H9 (cell line): ENCODE results near the gene ADCY5. TPM values are rescaled to one million over a fixed set of nuclear protein-coding genes. Genes with fewer than 3 reads are reported as not detected.

Experiments
- DNase-seq: peaks from one replicate; pipeline ENCODE4 v3.0.0-alpha.2; 2017
- H2AFZ ChIP-seq: one replicate; pipeline ENCODE4 v1.6.1; 2013; ENCODE audit warnings: mild to moderate bottlenecking, low read length, control low read depth, moderate library complexity
- H2AK5ac ChIP-seq: 2 replicates; pipeline ENCODE4 v1.6.1; 2013; ENCODE audit warnings: low read length, control low read depth, mixed read lengths; ENCODE audit not compliant: insufficient read length
- H2BK120ac ChIP-seq: one replicate; pipeline ENCODE4 v1.6.1; 2013; ENCODE audit warnings: low read depth, mild to moderate bottlenecking, low read length, control low read depth, inconsistent platforms; ENCODE audit not compliant: poor library complexity, severe bottlenecking
- H2BK12ac ChIP-seq: 2 replicates; pipeline ENCODE4 v1.6.1; 2013; ENCODE audit warnings: low read length, control low read depth, mixed read lengths, low read depth; ENCODE audit not compliant: insufficient read length
- H2BK15ac ChIP-seq: 2 replicates; pipeline ENCODE4 v1.6.1; 2013; ENCODE audit warnings: low read depth, low read length, control low read depth
- H2BK20ac ChIP-seq: one replicate; pipeline ENCODE4 v1.6.1; 2013; ENCODE audit warnings: low read depth, mild to moderate bottlenecking, low read length, control low read depth, inconsistent platforms; ENCODE audit not compliant: poor library complexity, severe bottlenecking
- H2BK5ac ChIP-seq: 2 replicates; pipeline ENCODE4 v1.6.1; 2013; ENCODE audit warnings: low read length, control low read depth, mixed read lengths; ENCODE audit not compliant: insufficient read length
- H3K14ac ChIP-seq: 2 replicates; pipeline ENCODE4 v1.6.1; 2013; ENCODE audit warnings: low read length, control low read depth; ENCODE audit not compliant: insufficient read depth
- H3K18ac ChIP-seq: 2 replicates; pipeline ENCODE4 v1.6.1; 2013; ENCODE audit warnings: low read depth, mild to moderate bottlenecking, mixed read lengths, low read length, control low read depth; ENCODE audit not compliant: insufficient read length
- H3K23ac ChIP-seq: 2 replicates; pipeline ENCODE4 v1.6.1; 2013; ENCODE audit warnings: low read length, control low read depth, mixed read lengths, low read depth; ENCODE audit not compliant: insufficient read length
- H3K23me2 ChIP-seq: 2 replicates; pipeline ENCODE4 v1.6.1; 2013; ENCODE audit warnings: low read depth, mild to moderate bottlenecking, mixed read lengths, low read length, control low read depth; ENCODE audit not compliant: insufficient read length, poor library complexity, severe bottlenecking
- H3K27ac ChIP-seq: 2 replicates; pipeline ENCODE4 v1.5.1; 2013; ENCODE audit warnings: low read length, control low read depth, mixed read lengths, low read depth; ENCODE audit not compliant: insufficient read length
- H3K27me3 ChIP-seq: 2 replicates; pipeline ENCODE4 v1.6.1; 2013; ENCODE audit warnings: low read length, control low read depth, inconsistent platforms; ENCODE audit not compliant: insufficient read depth
- H3K4ac ChIP-seq: 2 replicates; pipeline ENCODE4 v1.6.1; 2013; ENCODE audit warnings: low read depth, mild to moderate bottlenecking, control low read depth, inconsistent platforms, low read length, moderate library complexity
- H3K4me1 ChIP-seq: 2 replicates; pipeline ENCODE4 v1.6.1; 2013; ENCODE audit warnings: low read length, control low read depth, inconsistent platforms; ENCODE audit not compliant: insufficient read depth
- H3K4me2 ChIP-seq: 2 replicates; pipeline ENCODE4 v1.6.1; 2013; ENCODE audit warnings: low read length, control low read depth, mixed read lengths; ENCODE audit not compliant: insufficient read length, insufficient read depth
- H3K56ac ChIP-seq: 2 replicates; pipeline ENCODE4 v1.6.1; 2013; ENCODE audit warnings: low read depth, mild to moderate bottlenecking, mixed read lengths, low read length, control low read depth; ENCODE audit not compliant: insufficient read length
- H3K79me1 ChIP-seq: 2 replicates; pipeline ENCODE4 v1.6.1; 2013; ENCODE audit warnings: low read depth, mild to moderate bottlenecking, moderate library complexity, low read length, control low read depth, inconsistent platforms; ENCODE audit not compliant: insufficient read depth, poor library complexity, severe bottlenecking
- H3K79me2 ChIP-seq: 2 replicates; pipeline ENCODE4 v1.6.1; 2013; ENCODE audit warnings: low read length, control low read depth, inconsistent platforms; ENCODE audit not compliant: insufficient read depth
- H3K9ac ChIP-seq: 2 replicates; pipeline ENCODE4 v1.6.1; 2013; ENCODE audit warnings: low read length, control low read depth, mixed read lengths; ENCODE audit not compliant: insufficient read length; ENCODE audit errors: extremely low read depth
- H3K9me3 ChIP-seq: one replicate; pipeline ENCODE4 v1.6.1; 2013; ENCODE audit warnings: low read depth, low read length, inconsistent platforms; ENCODE audit not compliant: control insufficient read depth
- H3T11ph ChIP-seq: one replicate; pipeline ENCODE4 v1.6.1; 2013; ENCODE audit warnings: mild to moderate bottlenecking, low read length, control low read depth, inconsistent platforms
- H4K20me1 ChIP-seq: one replicate; pipeline ENCODE4 v1.6.1; 2013; ENCODE audit not compliant: control insufficient read depth, insufficient read length, insufficient read depth
- H4K5ac ChIP-seq: 2 replicates; pipeline ENCODE4 v1.6.1; 2013; ENCODE audit warnings: low read depth, mild to moderate bottlenecking, mixed read lengths, low read length, control low read depth; ENCODE audit not compliant: insufficient read length
- H4K8ac ChIP-seq: replicated peaks from 2 replicates; pipeline ENCODE4 v1.6.1; 2013; ENCODE audit warnings: low read length, control low read depth, mixed read lengths, low read depth; ENCODE audit not compliant: insufficient read length
- H4K91ac ChIP-seq: 2 replicates; pipeline ENCODE4 v1.6.1; 2013; ENCODE audit warnings: low read depth, mild to moderate bottlenecking, moderate library complexity, mixed read lengths, low read length, control low read depth; ENCODE audit not compliant: insufficient read length
- H3K27ac Mint-ChIP-seq, 3 experiments: 2 replicates in 2 of 3; 3 replicates in 1 of 3; pipeline ENCODE4 v1.8.0; 2020 to 2021; ENCODE audit warnings: mixed read lengths in 3 of 3, mild to moderate bottlenecking in 1 of 3, moderate library complexity in 1 of 3
- H3K27me3 Mint-ChIP-seq: 2 replicates; pipeline ENCODE4 v1.8.0; 2021; ENCODE audit warnings: low read depth, mild to moderate bottlenecking, moderate library complexity, mixed read lengths
- H3K36me3 Mint-ChIP-seq, 3 experiments: 2 replicates in 2 of 3; 3 replicates in 1 of 3; pipeline ENCODE4 v1.8.0; 2020 to 2021; ENCODE audit warnings: low read depth in 3 of 3, mixed read lengths in 3 of 3; ENCODE audit not compliant: insufficient read depth in 1 of 3
- H3K4me1 Mint-ChIP-seq, 2 experiments: 2 replicates each; pipeline ENCODE4 v1.8.0; 2020; ENCODE audit warnings: mixed read lengths in 2 of 2
- H3K4me3 Mint-ChIP-seq, 2 experiments: 2 replicates in 1 of 2; 3 replicates in 1 of 2; pipeline ENCODE4 v1.8.0; 2020 to 2021; ENCODE audit warnings: mild to moderate bottlenecking in 2 of 2, mixed read lengths in 2 of 2, moderate library complexity in 1 of 2
- H3K9me3 Mint-ChIP-seq, 2 experiments: 2 replicates in 1 of 2; 3 replicates in 1 of 2; pipeline ENCODE4 v1.8.0; 2020; ENCODE audit warnings: mild to moderate bottlenecking in 2 of 2, mixed read lengths in 2 of 2, moderate library complexity in 1 of 2
- CTCF ChIP-seq: fragments of 200-600 bp; sonication (generic); conservative IDR thresholded peaks from 3 replicates; pipeline ENCODE4 v1.8.0; 2021; ENCODE audit warnings: antibody characterized with exemption, mild to moderate bottlenecking
- WGBS: extraction: QIAGEN DNeasy Blood & Tissue Kit; methylation state at CpG from one replicate; pipeline ENCODE4 v1.1.7; 2013; ENCODE audit warnings: missing lambda C conversion rate, low lambda C conversion rate, mixed read lengths; ENCODE audit not compliant: insufficient read length; ENCODE audit errors: extremely low coverage; 5-methylcytosine and 5-hydroxymethylcytosine counted together
- total RNA-seq: library from RNA; stranded (reverse); gene quantifications from 2 replicates; pipeline ENCODE4 v1.2.1, GENCODE V29; 2021

Gene ADCY5
- total RNA-seq, 1 experiment from 2014 or later: 5.0 TPM

GRCh38 chr3:123400169-123400568, 48.7 kb downstream of the ADCY5 start:
- no peak overlapping the region for H2BK120ac ChIP-seq
- no peaks in the 10 kb centered on the region for H3K9me3 ChIP-seq
- no peaks in the 10 kb centered on the region for H4K20me1 ChIP-seq
- H3K9ac ChIP-seq: no peak overlapping the region
- no peak overlapping the region for H3K14ac ChIP-seq
- H3K27ac ChIP-seq: no peak overlapping the region
- Mint-ChIP-seq H3K27ac (no peak overlapping the region), H3K36me3 (no peaks in the 10 kb centered on the region; a peak in 2 of 7 replicates), H3K4me1 (peaks cover 0 to 4% of the 10 kb centered on the region in 2 experiments; a peak in 2 of 4 replicates), H3K4me3 (no peak overlapping the region), H3K27me3 (peaks cover 18% of the 10 kb centered on the region), H3K9me3 (no peaks in the 10 kb centered on the region)
- no peak overlapping the region for H3K4ac ChIP-seq
- no peak overlapping the region for H2BK12ac ChIP-seq
- H2AFZ ChIP-seq: no peak overlapping the region
- no peak overlapping the region for H4K91ac ChIP-seq
- H3K27me3 ChIP-seq: no peaks in the 10 kb centered on the region
- no CpG with 5 or more reads among the region's 3 CpGs for whole genome bisulfite sequencing
- H2AK5ac ChIP-seq: no peak overlapping the region
- no peak overlapping the region for H3K56ac ChIP-seq
- TF ChIP-seq CTCF: no peak
- no peak overlapping the region for H3K23ac ChIP-seq
- H4K5ac ChIP-seq: no peak overlapping the region
- H2BK15ac ChIP-seq: no peak overlapping the region
- no peak overlapping the region for H3K4me2 ChIP-seq
- no peaks in the 10 kb centered on the region for H3K79me2 ChIP-seq
- no peak for DNase-seq
- H3K23me2 ChIP-seq: no peaks in the 10 kb centered on the region
- no peaks in the 10 kb centered on the region for H3K79me1 ChIP-seq
- H3T11ph ChIP-seq: no peak overlapping the region
- no peaks in the 10 kb centered on the region for H3K4me1 ChIP-seq
- H2BK20ac ChIP-seq: no peak overlapping the region
- no peak overlapping the region for H3K18ac ChIP-seq
- no peak overlapping the region for H4K8ac ChIP-seq
- H2BK5ac ChIP-seq: no peak overlapping the region
